HepG2 (cell line): Measurements from ENCODE around the gene PARD3. TPM values are rescaled to one million over a fixed set of nuclear protein-coding genes. Genes with fewer than 3 reads are reported as not detected.

Source experiments
- ATAC-seq: fragments of 200-7000 bp; cut with Tn5 transposase; 3 replicates; pipeline ENCODE4 v1.9.1; 2020; ENCODE audit warnings: mild to moderate bottlenecking, moderate library complexity
- BruUV-seq: library from RNA; stranded (reverse); fragments of 400-500 nt; replicated peaks from 2 replicates; lab custom pipeline; 2021; lab: Mats Ljungman, UMichigan
- CTCF ChIA-PET: fragments of 300-600 bp; formaldehyde crosslinking; extraction: SDS; loops from one replicate; lab custom pipeline; 2021; ENCODE audit warnings: low total read pairs, inconsistent platforms, low intra/inter-chr PET ratio; lab: Yijun Ruan, JAX
- POLR2A ChIA-PET: fragments of 350-600 bp; sonication (Branson Sonifier 250); formaldehyde crosslinking; loops from one replicate; lab custom pipeline; 2020; ENCODE audit warnings: antibody characterized with exemption, inconsistent platforms; lab: Yijun Ruan, JAX
- DNase-seq: peaks from one replicate; pipeline ENCODE4 v3.0.0-alpha.2; 2015; ENCODE audit warnings: low spot score
- FAIRE-seq: peaks from 3 replicates; lab custom pipeline; 2011; peaks lifted over from hg19 to GRCh38; lab: Jason Lieb, UNC
- H2AFZ ChIP-seq: one replicate; pipeline ENCODE4 v1.6.1; 2011; ENCODE audit warnings: low read length, inconsistent platforms
- H3K27ac ChIP-seq: fragments of 300-600 bp; 3 replicates; pipeline ENCODE4 v1.8.0; 2011; ENCODE audit warnings: mixed run types, mild to moderate bottlenecking, mixed read lengths, low read length, inconsistent platforms; ENCODE audit not compliant: insufficient read depth; ENCODE audit errors: extremely low read length
- H3K27me3 ChIP-seq, 2 experiments: fragments of 200-600 bp in 1 of 2; 2 replicates in 1 of 2; 3 replicates in 1 of 2; pipeline versions ENCODE4 v1.6.0 to v1.8.0; 2011; ENCODE audit warnings: low read length in 2 of 2, mild to moderate bottlenecking in 2 of 2, moderate library complexity in 2 of 2, inconsistent platforms in 1 of 2; ENCODE audit not compliant: insufficient read depth in 2 of 2, control insufficient read depth in 1 of 2
- H3K36me3 ChIP-seq, 2 experiments: fragments of 200-600 bp in 1 of 2; replicated peaks in 1 of 2; 2 replicates in 1 of 2; 3 replicates in 1 of 2; pipeline versions ENCODE4 v1.5.1 to v1.8.0; 2011; ENCODE audit warnings: low read length in 2 of 2, inconsistent platforms in 1 of 2; ENCODE audit not compliant: insufficient read depth in 2 of 2, control insufficient read depth in 1 of 2
- H3K4me1 ChIP-seq: 2 replicates; pipeline ENCODE4 v1.5.1; 2012; ENCODE audit warnings: low read length, inconsistent platforms; ENCODE audit not compliant: insufficient read depth
- H3K4me2 ChIP-seq: 2 replicates; pipeline ENCODE4 v1.6.0; 2011; ENCODE audit warnings: low read depth, low read length, inconsistent platforms
- H3K4me3 ChIP-seq, 3 experiments: fragments of 200-600 bp in 1 of 3; sonication (generic), shearing (Covaris generic) in 1 of 3; replicated peaks in 1 of 3; 2 replicates each; pipeline ENCODE4 v1.5.1; 2011 to 2016; ENCODE audit warnings: low read length in 3 of 3, inconsistent platforms in 2 of 3, low read depth in 2 of 3, mild to moderate bottlenecking in 2 of 3, control low read depth in 1 of 3, mixed read lengths in 1 of 3; ENCODE audit not compliant: insufficient read depth in 1 of 3
- H3K79me2 ChIP-seq: one replicate; pipeline ENCODE4 v1.6.1; 2011; ENCODE audit warnings: low read length, inconsistent platforms; ENCODE audit not compliant: insufficient read depth
- H3K9ac ChIP-seq: 2 replicates; pipeline ENCODE4 v1.6.0; 2011; ENCODE audit warnings: mild to moderate bottlenecking, low read depth, low read length, inconsistent platforms; ENCODE audit not compliant: insufficient read depth
- H3K9me3 ChIP-seq: 2 replicates; pipeline ENCODE4 v1.5.1; 2012; ENCODE audit warnings: mild to moderate bottlenecking, low read length
- H4K20me1 ChIP-seq: 2 replicates; pipeline ENCODE4 v1.6.0; 2011; ENCODE audit warnings: inconsistent platforms, mild to moderate bottlenecking, low read length, moderate library complexity; ENCODE audit not compliant: insufficient read depth
- CHCHD3 ChIP-seq: sonication (generic); formaldehyde crosslinking; IDR thresholded peaks from 2 replicates; pipeline ENCODE4 v1.8.0; 2022; ENCODE audit warnings: mild to moderate bottlenecking, missing genetic modification reagents, moderate library complexity
- GFI1 ChIP-seq: sonication (generic); formaldehyde crosslinking; IDR thresholded peaks from 2 replicates; pipeline ENCODE4 v1.5.0; 2020; ENCODE audit warnings: missing genetic modification reagents, mild to moderate bottlenecking, borderline replicate concordance
- KDM1A ChIP-seq: IDR thresholded peaks from 2 replicates; pipeline ENCODE4 v1.6.1; 2016; ENCODE audit warnings: missing compliant biosample characterization
- NCOR1 ChIP-seq: fragments of 200-600 bp; sonication (generic); IDR thresholded peaks from 2 replicates; pipeline ENCODE4 v1.7.0; 2017; ENCODE audit warnings: antibody characterized with exemption, low read length, borderline replicate concordance
- TBX3 ChIP-seq: fragments of 450-650 bp; IDR thresholded peaks from 2 replicates; pipeline ENCODE4 v1.6.1; 2017; ENCODE audit warnings: antibody characterized with exemption, mild to moderate bottlenecking, inconsistent platforms, borderline replicate concordance
- ZFP36L1 ChIP-seq: sonication (generic); formaldehyde crosslinking; IDR thresholded peaks from 2 replicates; pipeline ENCODE4 v1.8.0; 2022; ENCODE audit warnings: mild to moderate bottlenecking, missing genetic modification reagents, moderate library complexity
- ZNF10 ChIP-seq: sonication (generic); formaldehyde crosslinking; IDR thresholded peaks from 2 replicates; pipeline ENCODE4 v1.4.0; 2020; ENCODE audit warnings: mild to moderate bottlenecking, low read depth, missing genetic modification reagents, borderline replicate concordance
- ZNF678 ChIP-seq: sonication (generic); formaldehyde crosslinking; IDR thresholded peaks from 2 replicates; pipeline ENCODE4 v1.4.0; 2020; ENCODE audit warnings: mild to moderate bottlenecking, missing genetic modification reagents
- WGBS: methylation state at CpG from one replicate; pipeline ENCODE4 v1.1.6; 2017; ENCODE audit warnings: low lambda C conversion rate; 5-methylcytosine and 5-hydroxymethylcytosine counted together
- in situ Hi-C: cut with HindIII; loops from 2 replicates; pipeline ENCODE4 v1.10.0; 2017; ENCODE audit warnings: low pct_unique_long_range_greater_than_20kb; ENCODE audit not compliant: extremely low pct_ligation_motif_present
- intact Hi-C: fragments of 100-400 bp; cut with micrococcal nuclease; formaldehyde crosslinking; loops from one replicate; pipeline ENCODE4 v1.10.0; 2022; ENCODE audit not compliant: unreplicated experiment
- polyA plus RNA-seq, 8 experiments: library from polyadenylated mRNA; depleted of rRNA in 3 of 8; stranded (reverse) in 7 of 8; unstranded in 1 of 8; fragments of >200 nt; fragmentation: Illumina TruSeq in 4 of 8; extraction: Trizol in 4 of 8; gene quantifications; 2 replicates each; pipeline versions ENCODE4 v1.2.1 to v1.2.3, GENCODE V29; 2011 to 2016; ENCODE audit warnings: low read depth in 4 of 8, missing spikeins in 1 of 8, mixed read lengths in 1 of 8; ENCODE audit not compliant: insufficient read depth in 1 of 8
- total RNA-seq, 5 experiments: library from RNA; depleted of rRNA; stranded (reverse); fragments of >200 nt; fragmentation: Illumina TruSeq; extraction: Trizol; gene quantifications; 2 replicates each; pipeline ENCODE4 v1.2.3, GENCODE V29; 2016; ENCODE audit warnings: low read depth in 1 of 5
- TF ChIP-seq, protein P1 (sequence below): sonication (generic); formaldehyde crosslinking; IDR thresholded peaks from 2 replicates; pipeline ENCODE4 v1.5.1; 2020; ENCODE audit warnings: missing genetic modification reagents, mild to moderate bottlenecking, borderline replicate concordance
- TF ChIP-seq, protein P2 (sequence below): sonication (generic); formaldehyde crosslinking; IDR thresholded peaks from 2 replicates; pipeline ENCODE4 v1.4.0; 2020; ENCODE audit warnings: mild to moderate bottlenecking, low read depth, missing genetic modification reagents

The PARD3 gene
- total and polyA plus RNA-seq, 2 of the 13 experiments (the other 11 are each of a cell fraction or from before 2014, with no cell fraction given): 40.9 to 60.0 TPM

DNA sequence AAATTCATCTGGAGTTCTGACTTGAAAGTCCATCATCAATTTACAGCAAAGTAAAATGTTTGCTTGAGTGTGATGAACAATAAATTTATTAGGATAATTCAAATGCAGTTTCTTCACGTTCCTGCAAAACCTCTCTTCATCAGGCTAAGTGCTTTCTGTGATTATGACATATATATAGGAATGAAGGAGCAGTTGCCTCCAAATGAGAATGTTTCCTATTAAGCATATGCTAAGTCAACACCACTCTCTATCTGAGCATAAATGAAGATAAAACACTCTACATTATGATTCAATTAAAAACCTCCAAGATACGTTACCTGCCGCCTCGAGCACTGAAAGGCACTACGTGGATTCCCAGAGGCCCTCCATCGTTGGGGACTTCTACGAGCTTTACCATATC lies 416.1 kb downstream of the PARD3 start (continued):
- TF ChIP-seq NCOR1 (no peak), ZFP36L1 (CRISPR knock-in tag) (no peak)

DNA sequence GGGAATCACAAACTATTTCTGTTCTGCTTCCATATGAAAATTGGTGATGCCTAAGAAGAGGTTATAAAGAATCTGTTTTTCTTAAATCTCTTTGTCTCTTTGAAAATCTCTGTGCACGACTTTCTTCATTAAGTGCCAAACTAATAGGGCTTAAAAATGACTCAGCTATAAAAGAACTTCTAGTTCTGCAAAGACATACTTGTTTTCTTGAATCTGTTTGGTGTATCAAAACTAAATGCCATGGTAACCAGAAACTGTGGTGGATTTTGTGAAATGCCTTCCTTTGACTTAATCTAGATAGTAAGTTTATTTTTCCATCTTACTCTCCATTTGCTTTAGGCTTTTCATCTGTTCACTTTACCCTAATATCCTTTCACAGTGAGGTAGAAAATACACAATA lies 417.8 kb downstream of the PARD3 start:
- FAIRE-seq: no peak
- ChIA-PET CTCF (no interaction called here), POLR2A (no interaction called here)
- H3K27ac ChIP-seq: no peak overlapping the region
- H3K4me3 ChIP-seq: no peak overlapping the region
- TF ChIP-seq ZNF10 (CRISPR knock-in tag) (no peak), ZNF678 (CRISPR knock-in tag) (no peak), CHCHD3 (CRISPR knock-in tag) (no peak), KDM1A (no peak), TBX3 (no peak), GFI1 (no peak)
- TF ChIP-seq, protein P1, sequence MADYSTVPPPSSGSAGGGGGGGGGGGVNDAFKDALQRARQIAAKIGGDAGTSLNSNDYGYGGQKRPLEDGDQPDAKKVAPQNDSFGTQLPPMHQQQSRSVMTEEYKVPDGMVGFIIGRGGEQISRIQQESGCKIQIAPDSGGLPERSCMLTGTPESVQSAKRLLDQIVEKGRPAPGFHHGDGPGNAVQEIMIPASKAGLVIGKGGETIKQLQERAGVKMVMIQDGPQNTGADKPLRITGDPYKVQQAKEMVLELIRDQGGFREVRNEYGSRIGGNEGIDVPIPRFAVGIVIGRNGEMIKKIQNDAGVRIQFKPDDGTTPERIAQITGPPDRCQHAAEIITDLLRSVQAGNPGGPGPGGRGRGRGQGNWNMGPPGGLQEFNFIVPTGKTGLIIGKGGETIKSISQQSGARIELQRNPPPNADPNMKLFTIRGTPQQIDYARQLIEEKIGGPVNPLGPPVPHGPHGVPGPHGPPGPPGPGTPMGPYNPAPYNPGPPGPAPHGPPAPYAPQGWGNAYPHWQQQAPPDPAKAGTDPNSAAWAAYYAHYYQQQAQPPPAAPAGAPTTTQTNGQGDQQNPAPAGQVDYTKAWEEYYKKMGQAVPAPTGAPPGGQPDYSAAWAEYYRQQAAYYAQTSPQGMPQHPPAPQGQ: no peak
- TF ChIP-seq, protein P2, sequence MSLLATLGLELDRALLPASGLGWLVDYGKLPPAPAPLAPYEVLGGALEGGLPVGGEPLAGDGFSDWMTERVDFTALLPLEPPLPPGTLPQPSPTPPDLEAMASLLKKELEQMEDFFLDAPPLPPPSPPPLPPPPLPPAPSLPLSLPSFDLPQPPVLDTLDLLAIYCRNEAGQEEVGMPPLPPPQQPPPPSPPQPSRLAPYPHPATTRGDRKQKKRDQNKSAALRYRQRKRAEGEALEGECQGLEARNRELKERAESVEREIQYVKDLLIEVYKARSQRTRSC (CRISPR knock-in tag): no peak
- no peak for DNase-seq
- no peaks in the 10 kb centered on the region for H3K4me1 ChIP-seq
- no peak overlapping the region for H3K4me2 ChIP-seq
- H3K36me3 ChIP-seq: peaks cover 3 to 4% of the 10 kb centered on the region in 2 experiments; a peak in 1 of 5 replicates
- no peak for ATAC-seq
- no peaks in the 10 kb centered on the region for H4K20me1 ChIP-seq
- in situ Hi-C loops: no loop called here
- no peaks in the 10 kb centered on the region for H3K27me3 ChIP-seq
- no peak overlapping the region for H2AFZ ChIP-seq
- H3K79me2 ChIP-seq: no peaks in the 10 kb centered on the region
- 95% methylated on average over 1 of the region's 1 CpG for WGBS
- no peaks in the 10 kb centered on the region for H3K9me3 ChIP-seq
- no TSS peak for BruUV-seq
- intact Hi-C loops: no loop called here
- H3K9ac ChIP-seq: no peak overlapping the region
